Measurements from ENCODE around the gene ZNF219.

ZNF219 gene

GRCh38 chr14:21088687-21089086 lies 9.8 kb downstream of the ZNF219 start:
- in situ Hi-C loops (cut with MboI; ENCODE audit: low sequenced_read_pairs) = no loop called here

- in situ Hi-C loops (cut with MboI; ENCODE audit: low sequenced_read_pairs) = no loop called here
Observed at GRCh38 chr14:21087294-21088091, 11.0 kb downstream of the ZNF219 start.

GRCh38 chr14:21086908-21087293 lies 11.6 kb downstream of the ZNF219 start:
- in situ Hi-C loops (cut with MboI; ENCODE audit: low sequenced_read_pairs) = no loop called here

GRCh38 chr14:21084998-21085853 lies 13.2 kb downstream of the ZNF219 start:
- in situ Hi-C loops (cut with MboI; ENCODE audit: low sequenced_read_pairs) = no loop called here

- in situ Hi-C loops (cut with MboI; ENCODE audit: low sequenced_read_pairs) = no loop called here
Observed at GRCh38 chr14:21084396-21084795, 14.1 kb downstream of the ZNF219 start.

- in situ Hi-C loops (cut with MboI; ENCODE audit: low sequenced_read_pairs) = no loop called here
Observed at GRCh38 chr14:21083565-21084325, 14.7 kb downstream of the ZNF219 start.

- in situ Hi-C loops (cut with MboI; ENCODE audit: low sequenced_read_pairs) = no loop called here
Observed at GRCh38 chr14:21081521-21082142, 16.8 kb downstream of the ZNF219 start.

GRCh38 chr14:21078726-21079125 lies 19.7 kb downstream of the ZNF219 start:
- in situ Hi-C loops (cut with MboI; ENCODE audit: low sequenced_read_pairs) = no loop called here

- in situ Hi-C loops (cut with MboI; ENCODE audit: low sequenced_read_pairs) = no loop called here
Observed at GRCh38 chr14:21078287-21078686, 20.2 kb downstream of the ZNF219 start.

GRCh38 chr14:21077672-21078071 lies 20.8 kb downstream of the ZNF219 start:
- in situ Hi-C loops (cut with MboI; ENCODE audit: low sequenced_read_pairs) = no loop called here

- in situ Hi-C loops (cut with MboI; ENCODE audit: low sequenced_read_pairs) = no loop called here
Observed at GRCh38 chr14:21075719-21076437, 22.6 kb downstream of the ZNF219 start.

GRCh38 chr14:21074398-21075272 lies 23.8 kb downstream of the ZNF219 start:
- in situ Hi-C loops (cut with MboI; ENCODE audit: low sequenced_read_pairs) = no loop called here

GRCh38 chr14:21073921-21074320 lies 24.5 kb downstream of the ZNF219 start:
- in situ Hi-C loops (cut with MboI; ENCODE audit: low sequenced_read_pairs) = no loop called here

- in situ Hi-C loops (cut with MboI; ENCODE audit: low sequenced_read_pairs) = no loop called here
Observed at GRCh38 chr14:21072781-21073339, 25.6 kb downstream of the ZNF219 start.

GRCh38 chr14:21072031-21072473 lies 26.4 kb downstream of the ZNF219 start:
- in situ Hi-C loops (cut with MboI; ENCODE audit: low sequenced_read_pairs) = no loop called here

GRCh38 chr14:21071225-21072030 lies 27.0 kb downstream of the ZNF219 start:
- in situ Hi-C loops (cut with MboI; ENCODE audit: low sequenced_read_pairs) = no loop called here

GRCh38 chr14:21070610-21071224 lies 27.7 kb downstream of the ZNF219 start:
- in situ Hi-C loops (cut with MboI; ENCODE audit: low sequenced_read_pairs) = no loop called here

Data from hTERT RPE-1 (cell line).